Esophagus squamous epithelium (tissue), 5 donors: ENCODE data around the gene KIAA1586. TPM values are rescaled to one million over a fixed set of nuclear protein-coding genes. Genes with fewer than 3 reads are reported as not detected.
"Not testable (repeated sequence)": the region's sequence is repeated elsewhere in the genome, so short reads cannot be mapped to it uniquely, and the experiment has no call there.

ENCODE experiments used
- DNase-seq: peaks from one replicate; lab custom pipeline; 2025; lab: John Stamatoyannopoulos, UW
- H3K27ac ChIP-seq, 4 donors: fragments of 200-600 bp; sonication (generic); one replicate each; pipeline ENCODE4 v1.5.1; 2016 to 2019; ENCODE audit warnings: mild to moderate bottlenecking in 1 of 4
- H3K27me3 ChIP-seq, 4 donors: fragments of 200-600 bp; sonication (generic); 1 replicate in 3 of 4; 2 replicates in 1 of 4; pipeline versions ENCODE4 v1.5.1 to v1.6.0; 2017 to 2021; ENCODE audit warnings: antibody characterized with exemption in 1 of 4
- H3K36me3 ChIP-seq, 3 donors: fragments of 200-600 bp; sonication (generic); one replicate each; pipeline ENCODE4 v1.5.1; 2016 to 2019
- H3K4me1 ChIP-seq, 3 donors: fragments of 200-600 bp; sonication (generic); one replicate each; pipeline ENCODE4 v1.5.1; 2017 to 2019
- H3K4me3 ChIP-seq, 4 donors: fragments of 200-600 bp; sonication (generic); 1 replicate in 3 of 4; 2 replicates in 1 of 4; pipeline ENCODE4 v1.5.1; 2016 to 2019; ENCODE audit warnings: mild to moderate bottlenecking in 2 of 4, moderate library complexity in 1 of 4
- H3K9me3 ChIP-seq, 3 donors: fragments of 200-600 bp; sonication (generic); one replicate each; pipeline ENCODE4 v1.5.1; 2016 to 2019
- CTCF ChIP-seq, 6 experiments: fragments of 450-650 bp in 4 of 6; fragments of 200-600 bp in 2 of 6; sonication (generic) in 2 of 6; IDR thresholded peaks; one replicate each; pipeline ENCODE4 v1.5.1; 2016 to 2019; ENCODE audit warnings: antibody characterized with exemption in 6 of 6, mild to moderate bottlenecking in 4 of 6, moderate library complexity in 4 of 6
- POLR2A ChIP-seq, 4 donors: fragments of 450-650 bp; IDR thresholded peaks; one replicate each; pipeline ENCODE4 v1.6.1; 2017; ENCODE audit warnings: antibody characterized with exemption in 4 of 4, mild to moderate bottlenecking in 4 of 4, moderate library complexity in 3 of 4
- WGBS, 2 donors: methylation state at CpG; one replicate each; pipeline ENCODE4 v1.1.5; 2018; 5-methylcytosine and 5-hydroxymethylcytosine counted together
- intact Hi-C: fragments of 100-400 bp; cut with DNase I; formaldehyde crosslinking; loops from one replicate; pipeline ENCODE4 v1.15.0; 2022
- total RNA-seq, 4 donors: library from RNA; depleted of rRNA; stranded (reverse); fragments of >200 nt; gene quantifications; one replicate each; pipeline ENCODE4 v1.1.0, GENCODE V29; 2016
- donor health status: DM: yes; HTN: yes; CAD: no.

Gene KIAA1586
- total RNA-seq, 4 donors from 2014 or later: 1.6 to 7.6 (median 4.2) TPM

- TF ChIP-seq POLR2A (IDR thresholded peaks at IDR 0.05): no peak
- no peak for TF ChIP-seq CTCF (IDR thresholded peaks at IDR 0.05)
- no peaks in the 10 kb centered on the region for H3K27me3 ChIP-seq
- peaks cover 0 to 7% (median 0%) of the 10 kb centered on the region in 3 donors for H3K4me1 ChIP-seq
- DNase-seq: no peak
- H3K27ac ChIP-seq: no peak overlapping the region
- H3K4me3 ChIP-seq: no peak overlapping the region
- intact Hi-C loops: no loop called here
- H3K36me3 ChIP-seq: no peaks in the 10 kb centered on the region
- H3K9me3 ChIP-seq: no peaks in the 10 kb centered on the region
- 66 to 84% methylated on average over 2 of the region's 2 CpGs for WGBS, 2 donors
Measured at GRCh38 chr6:57085471-57085870, 39.0 kb downstream of the KIAA1586 start.

GRCh38 chr6:57086843-57087242 is 40.4 kb downstream of the KIAA1586 start:
- H3K4me1 ChIP-seq: peaks cover 0 to 13% (median 5%) of the 10 kb centered on the region in 3 donors
- no peaks in the 10 kb centered on the region for H3K27me3 ChIP-seq
- no peaks in the 10 kb centered on the region for H3K9me3 ChIP-seq
- H3K4me3 ChIP-seq: no peak overlapping the region
- WGBS, 2 donors: 91 to 95% methylated on average over 1 of the region's 1 CpG
- no peak overlapping the region for H3K27ac ChIP-seq
- intact Hi-C loops: no loop called here
- TF ChIP-seq CTCF (IDR thresholded peaks at IDR 0.05) (no peak), POLR2A (IDR thresholded peaks at IDR 0.05) (no peak)
- H3K36me3 ChIP-seq: peaks cover 0 to 5% (median 0%) of the 10 kb centered on the region in 3 donors
- no peak for DNase-seq

GRCh38 chr6:57087916-57088315 is 41.4 kb downstream of the KIAA1586 start:
- H3K27ac ChIP-seq: no peak overlapping the region
- no peak overlapping the region for H3K4me3 ChIP-seq
- H3K4me1 ChIP-seq: peaks cover 0 to 24% (median 10%) of the 10 kb centered on the region in 3 donors
- no peaks in the 10 kb centered on the region for H3K9me3 ChIP-seq
- TF ChIP-seq POLR2A (IDR thresholded peaks at IDR 0.05): no peak
- peaks cover 0 to 5% (median 0%) of the 10 kb centered on the region in 3 donors for H3K36me3 ChIP-seq
- intact Hi-C loops: no loop called here
- DNase-seq: no peak
- WGBS, 2 donors: 68 to 81% methylated on average over 4 of the region's 4 CpGs
- no peaks in the 10 kb centered on the region for H3K27me3 ChIP-seq

- H3K27ac ChIP-seq: peak overlapping the region in 3 of 4 donors; percentile 84 to 90 (median 85)
- intact Hi-C loops: no loop called here
- H3K36me3 ChIP-seq: peaks cover 0 to 5% (median 0%) of the 10 kb centered on the region in 3 donors
- H3K4me3 ChIP-seq: peak overlapping the region; percentile 45 to 68 (median 60)
- TF ChIP-seq POLR2A (IDR thresholded peaks at IDR 0.05): no peak
- TF ChIP-seq CTCF (IDR thresholded peaks at IDR 0.05): no peak
- no peak for DNase-seq
- 49 to 58% methylated on average over 3 of the region's 3 CpGs for WGBS, 2 donors
- no peaks in the 10 kb centered on the region for H3K9me3 ChIP-seq
- H3K27me3 ChIP-seq: no peaks in the 10 kb centered on the region
- peaks cover 0 to 37% (median 10%) of the 10 kb centered on the region in 3 donors for H3K4me1 ChIP-seq
Measured at GRCh38 chr6:57089265-57089664, 42.8 kb downstream of the KIAA1586 start.

- intact Hi-C loops: no loop called here
- 0 to 2% methylated on average over 5 to 12 of the region's 58 CpGs for WGBS, 2 donors
- TF ChIP-seq POLR2A (IDR thresholded peaks at IDR 0.05) (peak in 3 of 4 donors; percentile 87 to 92 (median 87)), CTCF (IDR thresholded peaks at IDR 0.05) (peak in 1 of 6 experiments; percentile 36)
- H3K27me3 ChIP-seq: no peaks in the 10 kb centered on the region
- peaks cover 0 to 42% (median 10%) of the 10 kb centered on the region in 3 donors for H3K4me1 ChIP-seq
- H3K27ac ChIP-seq: peak within 1 kb of the TSS; percentile 84 to 90 (median 87)
- peak within 1 kb of the TSS; percentile 45 to 68 (median 60) for H3K4me3 ChIP-seq
- peak; percentile 90 for DNase-seq
- H3K9me3 ChIP-seq: no peaks in the 10 kb centered on the region
- H3K36me3 ChIP-seq: peaks cover 0 to 5% (median 0%) of the 10 kb centered on the region in 3 donors
Measured at GRCh38 chr6:57089687-57090457, 43.4 kb downstream of the KIAA1586 start, which contains the start of gene ZNF451. Gene ZNF451 (plus strand): TSS chr6:57090188. CDS start chr6:57090254, 66 bp downstream.

GRCh38 chr6:57090458-57091067 is 44.1 kb downstream of the KIAA1586 start:
- H3K36me3 ChIP-seq, H3K9me3 ChIP-seq, DNase-seq, intact Hi-C loops, H3K27me3 ChIP-seq: not testable (repeated sequence)
- Histone ChIP-seq H3K4me3 (peak overlapping the region in 3 of 4 donors; percentile 45 to 60 (median 60)), H3K27ac (peak overlapping the region in 3 of 4 donors; percentile 84 to 90 (median 85)), H3K4me1 (peaks cover 0 to 49% (median 10%) of the 10 kb centered on the region in 3 donors)
- WGBS, 2 donors: no CpG with 5 or more reads among the region's 27 CpGs

- H3K9me3 ChIP-seq, H3K27ac ChIP-seq, DNase-seq, intact Hi-C loops, H3K27me3 ChIP-seq, H3K4me3 ChIP-seq: not testable (repeated sequence)
- H3K36me3 ChIP-seq: peaks cover 0 to 11% (median 0%) of the 10 kb centered on the region in 3 donors
- WGBS, 2 donors: 86 to 93% methylated on average over 5 to 7 of the region's 7 CpGs
- peaks cover 0 to 49% (median 10%) of the 10 kb centered on the region in 3 donors for H3K4me1 ChIP-seq
Measured at GRCh38 chr6:57091375-57091774, 44.9 kb downstream of the KIAA1586 start.
